Activated CD4-positive, alpha-beta T cell treated with anti-CD3 and anti-CD28 coated beads for 36 hours (primary cell): ENCODE data around the gene HAO2. TPM values are rescaled to one million over a fixed set of nuclear protein-coding genes. Genes with fewer than 3 reads are reported as not detected.
A peak's percentile ranks its signal among the peaks of the same experiment; 100 is the strongest.
"Not testable (repeated sequence)": the region's sequence is repeated elsewhere in the genome, so short reads cannot be mapped to it uniquely, and the experiment has no call there.

Experiments used
- ATAC-seq: fragments of 200-7000 bp; cut with Tn5 transposase; one replicate; pipeline ENCODE4 v1.10.0; 2021; ENCODE audit warnings: mild to moderate bottlenecking, moderate library complexity
- CTCF ChIA-PET: fragments of 350-600 bp; sonication (Branson Sonifier 250); formaldehyde crosslinking; loops from one replicate; lab custom pipeline; 2021; ENCODE audit warnings: antibody characterized with exemption; lab: Charles Lee
- POLR2A ChIA-PET: fragments of 350-600 bp; sonication (Branson Sonifier 250); formaldehyde crosslinking; loops from one replicate; lab custom pipeline; 2021; ENCODE audit warnings: antibody characterized with exemption, inconsistent platforms; lab: Charles Lee
- DNase-seq: peaks from one replicate; pipeline ENCODE4 v3.0.0-alpha.2; 2020
- H3K27ac Mint-ChIP-seq: one replicate; pipeline ENCODE4 v1.8.0; 2021; ENCODE audit warnings: mixed read lengths
- H3K27me3 Mint-ChIP-seq: one replicate; pipeline ENCODE4 v1.8.0; 2021; ENCODE audit warnings: mixed read lengths
- H3K36me3 Mint-ChIP-seq: one replicate; pipeline ENCODE4 v1.8.0; 2021; ENCODE audit warnings: low read depth, mixed read lengths
- H3K4me1 Mint-ChIP-seq: one replicate; pipeline ENCODE4 v1.8.0; 2021; ENCODE audit warnings: mixed read lengths
- H3K4me3 Mint-ChIP-seq: one replicate; pipeline ENCODE4 v1.8.0; 2021; ENCODE audit warnings: mild to moderate bottlenecking, moderate library complexity, mixed read lengths
- H3K9me3 Mint-ChIP-seq: one replicate; pipeline ENCODE4 v1.8.0; 2021; ENCODE audit warnings: low read depth, mixed read lengths
- intact Hi-C, 2 experiments: fragments of 100-400 bp; cut with DNase I in 1 of 2; cut with micrococcal nuclease in 1 of 2; formaldehyde crosslinking; loops; one replicate each; pipeline versions ENCODE4 v1.14.2 to v1.15.1; 2022 to 2024; cut with DNase I, micrococcal nuclease
- total RNA-seq, 2 experiments: library from RNA; stranded (reverse); gene quantifications; one replicate each; pipeline ENCODE4 v1.2.3, GENCODE V29; 2021

Gene HAO2
- total RNA-seq, 2 experiments from 2014 or later: not detected

- intact Hi-C loops: no loop called here
- no peak for ATAC-seq
- H3K4me3 Mint-ChIP-seq: no peak overlapping the region
- no peaks in the 10 kb centered on the region for H3K9me3 Mint-ChIP-seq
- ChIA-PET POLR2A (no interaction called here), CTCF (interaction anchor here (0.6 kb wide), 1 partner anchor 769 kb away, joined by 3 read pairs; no protein-coding TSS in a partner anchor)
- H3K36me3 Mint-ChIP-seq: no peaks in the 10 kb centered on the region
- no peak for DNase-seq
- H3K27ac Mint-ChIP-seq: no peak overlapping the region
- H3K27me3 Mint-ChIP-seq: peaks cover 16% of the 10 kb centered on the region
- H3K4me1 Mint-ChIP-seq: no peaks in the 10 kb centered on the region
These were observed 19.6 kb upstream of the HAO2 start for GRCh38 chr1:119348941-119349340.

GRCh38 chr1:119350866-119351265 lies 17.7 kb upstream of the HAO2 start:
- H3K9me3 Mint-ChIP-seq, intact Hi-C loops, H3K36me3 Mint-ChIP-seq, DNase-seq, H3K4me1 Mint-ChIP-seq, H3K4me3 Mint-ChIP-seq, ATAC-seq, H3K27ac Mint-ChIP-seq, POLR2A ChIA-PET: not testable (repeated sequence)
- CTCF ChIA-PET: interaction anchor here (1.0 kb wide), 1 partner anchor 144 kb away, joined by 3 read pairs; no protein-coding TSS in a partner anchor
- peaks cover 14% of the 10 kb centered on the region for H3K27me3 Mint-ChIP-seq

- no peaks in the 10 kb centered on the region for H3K9me3 Mint-ChIP-seq
- DNase-seq (no peak), ATAC-seq (peak; percentile 33)
- H3K4me1 Mint-ChIP-seq: no peaks in the 10 kb centered on the region
- no peak overlapping the region for H3K27ac Mint-ChIP-seq
- intact Hi-C loops: no loop called here
- H3K4me3 Mint-ChIP-seq: no peak overlapping the region
- H3K36me3 Mint-ChIP-seq: no peaks in the 10 kb centered on the region
- ChIA-PET CTCF (no interaction called here), POLR2A (no interaction called here)
- peaks cover 14% of the 10 kb centered on the region for H3K27me3 Mint-ChIP-seq
These were observed 16.6 kb upstream of the HAO2 start for GRCh38 chr1:119351997-119352396.

GRCh38 chr1:119353836-119354235 lies 14.7 kb upstream of the HAO2 start:
- ChIA-PET POLR2A (no interaction called here), CTCF (no interaction called here)
- Mint-ChIP-seq H3K27ac (no peak overlapping the region), H3K9me3 (no peaks in the 10 kb centered on the region), H3K4me3 (no peak overlapping the region), H3K36me3 (no peaks in the 10 kb centered on the region), H3K4me1 (no peaks in the 10 kb centered on the region), H3K27me3 (peaks cover 15% of the 10 kb centered on the region)
- DNase-seq: no peak
- intact Hi-C loops: no loop called here
- ATAC-seq: no peak

- CTCF ChIA-PET: no interaction called here
- H3K27me3 Mint-ChIP-seq: peaks cover 5% of the 10 kb centered on the region
- no peaks in the 10 kb centered on the region for H3K4me1 Mint-ChIP-seq
- ATAC-seq: no peak
- DNase-seq: no peak
- intact Hi-C loops: no loop called here
- H3K27ac Mint-ChIP-seq: no peak overlapping the region
- POLR2A ChIA-PET: no interaction called here
- H3K9me3 Mint-ChIP-seq: no peaks in the 10 kb centered on the region
- H3K4me3 Mint-ChIP-seq: no peak overlapping the region
- H3K36me3 Mint-ChIP-seq: no peaks in the 10 kb centered on the region
These were observed 9.9 kb upstream of the HAO2 start for GRCh38 chr1:119358636-119359035.

- no peak for DNase-seq
- ChIA-PET POLR2A (no interaction called here), CTCF (no interaction called here)
- Mint-ChIP-seq H3K36me3 (no peaks in the 10 kb centered on the region), H3K27ac (no peak overlapping the region), H3K4me1 (no peaks in the 10 kb centered on the region), H3K4me3 (no peak overlapping the region), H3K9me3 (no peaks in the 10 kb centered on the region), H3K27me3 (peaks cover 2% of the 10 kb centered on the region)
- no peak for ATAC-seq
- intact Hi-C loops: no loop called here
These were observed 8.9 kb upstream of the HAO2 start for GRCh38 chr1:119359730-119360129.

- Mint-ChIP-seq H3K9me3 (no peaks in the 10 kb centered on the region), H3K27me3 (peaks cover 2% of the 10 kb centered on the region), H3K4me3 (no peak overlapping the region), H3K4me1 (no peaks in the 10 kb centered on the region), H3K27ac (no peak overlapping the region), H3K36me3 (no peaks in the 10 kb centered on the region)
- ATAC-seq: no peak
- intact Hi-C loops: no loop called here
- no peak for DNase-seq
- ChIA-PET POLR2A (no interaction called here), CTCF (no interaction called here)
These were observed 7.4 kb upstream of the HAO2 start for GRCh38 chr1:119361205-119361604.

GRCh38 chr1:119361620-119362344 lies 6.8 kb upstream of the HAO2 start:
- H3K9me3 Mint-ChIP-seq: no peaks in the 10 kb centered on the region
- intact Hi-C loops: no loop called here
- CTCF ChIA-PET: no interaction called here
- ATAC-seq (no peak), DNase-seq (no peak)
- H3K4me1 Mint-ChIP-seq: no peaks in the 10 kb centered on the region
- H3K27ac Mint-ChIP-seq: no peak overlapping the region
- POLR2A ChIA-PET: no interaction called here
- no peak overlapping the region for H3K4me3 Mint-ChIP-seq
- H3K27me3 Mint-ChIP-seq: peaks cover 2% of the 10 kb centered on the region
- no peaks in the 10 kb centered on the region for H3K36me3 Mint-ChIP-seq

- Mint-ChIP-seq H3K27ac (no peak overlapping the region), H3K4me3 (no peak overlapping the region), H3K9me3 (no peaks in the 10 kb centered on the region), H3K36me3 (no peaks in the 10 kb centered on the region), H3K27me3 (peaks cover 3% of the 10 kb centered on the region), H3K4me1 (no peaks in the 10 kb centered on the region)
- DNase-seq: no peak
- ChIA-PET POLR2A (no interaction called here), CTCF (no interaction called here)
- intact Hi-C loops: no loop called here
- ATAC-seq: no peak
These were observed 5.4 kb upstream of the HAO2 start for GRCh38 chr1:119363162-119363561.

- ChIA-PET CTCF (interaction anchor here (0.8 kb wide), 1 partner anchor 12 kb away, joined by 3 read pairs; no protein-coding TSS in a partner anchor), POLR2A (no interaction called here)
- peaks cover 10% of the 10 kb centered on the region for H3K27me3 Mint-ChIP-seq
- H3K4me3 Mint-ChIP-seq: no peak overlapping the region
- intact Hi-C loops: no loop called here
- no peaks in the 10 kb centered on the region for H3K36me3 Mint-ChIP-seq
- ATAC-seq (no peak), DNase-seq (no peak)
- no peaks in the 10 kb centered on the region for H3K9me3 Mint-ChIP-seq
- no peaks in the 10 kb centered on the region for H3K4me1 Mint-ChIP-seq
- H3K27ac Mint-ChIP-seq: no peak overlapping the region
These were observed 3.9 kb upstream of the HAO2 start for GRCh38 chr1:119364640-119365039.

GRCh38 chr1:119366424-119366823 lies 2.2 kb upstream of the HAO2 start:
- CTCF ChIA-PET: interaction anchor here (1.3 kb wide), 1 partner anchor 22 kb away, joined by 3 read pairs; no protein-coding TSS in a partner anchor
- DNase-seq (no peak), ATAC-seq (no peak)
- Mint-ChIP-seq H3K4me3 (no peak overlapping the region), H3K4me1 (no peaks in the 10 kb centered on the region), H3K36me3 (no peaks in the 10 kb centered on the region), H3K9me3 (no peaks in the 10 kb centered on the region), H3K27ac (no peak overlapping the region), H3K27me3 (peaks cover 10% of the 10 kb centered on the region)
- intact Hi-C loops: no loop called here
- POLR2A ChIA-PET: no interaction called here

- intact Hi-C loops: loop anchor here (1.0 kb wide), 1 partner anchor 81 kb away; no protein-coding TSS in a partner anchor
- Mint-ChIP-seq H3K9me3 (no peaks in the 10 kb centered on the region), H3K4me3 (no peak overlapping the region), H3K27me3 (peaks cover 10% of the 10 kb centered on the region), H3K4me1 (no peaks in the 10 kb centered on the region), H3K27ac (no peak overlapping the region), H3K36me3 (no peaks in the 10 kb centered on the region)
- ChIA-PET POLR2A (no interaction called here), CTCF (interaction anchor here (0.7 to 0.8 kb wide), 2 partner anchors 41 to 80 kb away, joined by 3 read pairs; no protein-coding TSS in a partner anchor)
- ATAC-seq (peak; percentile 26), DNase-seq (no peak)
These were observed 1.0 kb upstream of the HAO2 start for GRCh38 chr1:119367432-119368124.
